HEK293 (cell line): ENCODE measurements around the gene LAMTOR1.
A peak's percentile ranks its signal among the peaks of the same experiment; 100 is the strongest.

Experiments used
- CTCF ChIA-PET: fragments of 350-600 bp; formaldehyde crosslinking; extraction: SDS; loops from one replicate; lab custom pipeline; 2021; ENCODE audit warnings: antibody characterized with exemption; lab: Yijun Ruan, JAX
- POLR2A ChIA-PET: fragments of 300-600 bp; formaldehyde crosslinking; extraction: SDS; loops from one replicate; lab custom pipeline; 2020; ENCODE audit warnings: antibody characterized with exemption, inconsistent platforms; lab: Yijun Ruan, JAX
- H3K27ac ChIP-seq: fragments of 200-500 bp; sonication (Bioruptor generic); 2 replicates; pipeline ENCODE4 v1.5.1; 2014; ENCODE audit warnings: low read depth, low read length, control low read depth, inconsistent platforms; ENCODE audit errors: extremely low read depth
- H3K36me3 ChIP-seq, 2 experiments: fragments of 200-500 bp in 1 of 2; sonication (Bioruptor generic) in 1 of 2; 1 replicate in 1 of 2; 2 replicates in 1 of 2; pipeline ENCODE4 v1.5.1; 2014 to 2017; ENCODE audit warnings: inconsistent platforms in 2 of 2, low read length in 2 of 2; ENCODE audit not compliant: control insufficient read depth in 2 of 2, insufficient read depth in 1 of 2
- H3K4me1 ChIP-seq: fragments of 200-500 bp; sonication (Bioruptor generic); 2 replicates; pipeline ENCODE4 v1.5.1; 2014; ENCODE audit warnings: mild to moderate bottlenecking, low read length, inconsistent platforms; ENCODE audit not compliant: control insufficient read depth, insufficient read depth
- H3K4me3 ChIP-seq: 2 replicates; pipeline ENCODE4 v1.5.1; 2011; ENCODE audit warnings: low read depth, mild to moderate bottlenecking, control low read depth, low read length, moderate library complexity
- H3K9me3 ChIP-seq: fragments of 200-500 bp; sonication (Bioruptor generic); 2 replicates; pipeline ENCODE4 v1.5.1; 2014; ENCODE audit warnings: low read depth, low read length, inconsistent platforms; ENCODE audit not compliant: control insufficient read depth, insufficient read depth
- AEBP2 ChIP-seq: fragments of 450-650 bp; formaldehyde crosslinking; IDR thresholded peaks from 2 replicates; pipeline ENCODE4 v1.5.1; 2016; ENCODE audit warnings: missing biosample characterization, missing genetic modification characterization, borderline replicate concordance
- EGR2 ChIP-seq: fragments of 450-650 bp; formaldehyde crosslinking; IDR thresholded peaks from 2 replicates; pipeline ENCODE4 v1.5.1; 2016; ENCODE audit warnings: low read depth, missing biosample characterization, missing genetic modification characterization
- HOXD13 ChIP-seq: sonication (generic); formaldehyde crosslinking; IDR thresholded peaks from 2 replicates; pipeline ENCODE4 v1.8.0; 2022; ENCODE audit warnings: missing genetic modification reagents, borderline replicate concordance
- KLF10 ChIP-seq: fragments of 450-650 bp; IDR thresholded peaks from 2 replicates; pipeline ENCODE4 v1.5.1; 2018; ENCODE audit warnings: missing biosample characterization, mild to moderate bottlenecking, missing genetic modification characterization
- PRDM6 ChIP-seq: fragments of 450-650 bp; formaldehyde crosslinking; IDR thresholded peaks from 2 replicates; pipeline ENCODE4 v1.5.1; 2017; ENCODE audit warnings: missing biosample characterization, missing genetic modification characterization
- RBAK ChIP-seq: fragments of 450-650 bp; formaldehyde crosslinking; IDR thresholded peaks from 2 replicates; pipeline ENCODE4 v1.5.1; 2016; ENCODE audit warnings: missing biosample characterization, missing genetic modification characterization
- SCRT1 ChIP-seq: fragments of 450-650 bp; formaldehyde crosslinking; IDR thresholded peaks from 2 replicates; pipeline ENCODE4 v1.5.1; 2016; ENCODE audit warnings: missing biosample characterization, missing genetic modification characterization, borderline replicate concordance
- TRIM28 ChIP-seq: IDR thresholded peaks from 2 replicates; pipeline ENCODE4 v1.6.1; 2011; ENCODE audit warnings: low read length, control low read depth, borderline replicate concordance
- YY2 ChIP-seq: fragments of 450-650 bp; formaldehyde crosslinking; IDR thresholded peaks from 2 replicates; pipeline ENCODE4 v1.5.1; 2016; ENCODE audit warnings: missing biosample characterization, missing genetic modification characterization
- ZBTB17 ChIP-seq: fragments of 450-650 bp; formaldehyde crosslinking; IDR thresholded peaks from 2 replicates; pipeline ENCODE4 v1.5.1; 2016; ENCODE audit warnings: missing biosample characterization, missing genetic modification characterization
- ZFHX2 ChIP-seq: fragments of 450-650 bp; formaldehyde crosslinking; conservative IDR thresholded peaks from 2 replicates; pipeline ENCODE4 v1.5.1; 2016; ENCODE audit warnings: missing biosample characterization, missing genetic modification characterization
- ZNF121 ChIP-seq: fragments of 450-650 bp; formaldehyde crosslinking; IDR thresholded peaks from 2 replicates; pipeline ENCODE4 v1.5.1; 2016; ENCODE audit warnings: missing biosample characterization, missing genetic modification characterization
- ZNF394 ChIP-seq: fragments of 450-650 bp; formaldehyde crosslinking; IDR thresholded peaks from 2 replicates; pipeline ENCODE4 v1.5.1; 2016; ENCODE audit warnings: missing biosample characterization, missing genetic modification characterization, mild to moderate bottlenecking, moderate library complexity, borderline replicate concordance
- ZNF510 ChIP-seq: fragments of 450-650 bp; formaldehyde crosslinking; IDR thresholded peaks from 2 replicates; pipeline ENCODE4 v1.5.1; 2018; ENCODE audit warnings: mild to moderate bottlenecking, missing genetic modification characterization, missing biosample characterization; ENCODE audit not compliant: insufficient replicate concordance
- ZNF530 ChIP-seq: fragments of 450-650 bp; formaldehyde crosslinking; IDR thresholded peaks from 2 replicates; pipeline ENCODE4 v1.5.1; 2016; ENCODE audit warnings: low read depth, missing biosample characterization, missing genetic modification characterization
- ZNF544 ChIP-seq: fragments of 450-650 bp; formaldehyde crosslinking; IDR thresholded peaks from 2 replicates; pipeline ENCODE4 v1.5.0; 2017; ENCODE audit warnings: missing biosample characterization, missing genetic modification characterization
- ZNF558 ChIP-seq: fragments of 450-650 bp; formaldehyde crosslinking; IDR thresholded peaks from 2 replicates; pipeline ENCODE4 v1.5.1; 2016; ENCODE audit warnings: missing biosample characterization, missing genetic modification characterization
- ZNF645 ChIP-seq: fragments of 450-650 bp; formaldehyde crosslinking; IDR thresholded peaks from 2 replicates; pipeline ENCODE4; 2016; ENCODE audit warnings: missing biosample characterization, missing genetic modification characterization
- ZNF658 ChIP-seq: fragments of 450-650 bp; formaldehyde crosslinking; IDR thresholded peaks from 2 replicates; pipeline ENCODE4; 2016; ENCODE audit warnings: missing biosample characterization, missing genetic modification characterization
- ZNF701 ChIP-seq: fragments of 450-650 bp; formaldehyde crosslinking; IDR thresholded peaks from 2 replicates; pipeline ENCODE4 v1.5.1; 2016; ENCODE audit warnings: missing biosample characterization, missing genetic modification characterization
- ZNF791 ChIP-seq: fragments of 450-650 bp; formaldehyde crosslinking; IDR thresholded peaks from 2 replicates; pipeline ENCODE4 v1.5.1; 2016; ENCODE audit warnings: missing biosample characterization, missing genetic modification characterization
- ZSCAN18 ChIP-seq: fragments of 450-650 bp; formaldehyde crosslinking; IDR thresholded peaks from 2 replicates; pipeline ENCODE4 v1.5.1; 2016; ENCODE audit warnings: missing biosample characterization, missing genetic modification characterization

LAMTOR1 gene

DNA sequence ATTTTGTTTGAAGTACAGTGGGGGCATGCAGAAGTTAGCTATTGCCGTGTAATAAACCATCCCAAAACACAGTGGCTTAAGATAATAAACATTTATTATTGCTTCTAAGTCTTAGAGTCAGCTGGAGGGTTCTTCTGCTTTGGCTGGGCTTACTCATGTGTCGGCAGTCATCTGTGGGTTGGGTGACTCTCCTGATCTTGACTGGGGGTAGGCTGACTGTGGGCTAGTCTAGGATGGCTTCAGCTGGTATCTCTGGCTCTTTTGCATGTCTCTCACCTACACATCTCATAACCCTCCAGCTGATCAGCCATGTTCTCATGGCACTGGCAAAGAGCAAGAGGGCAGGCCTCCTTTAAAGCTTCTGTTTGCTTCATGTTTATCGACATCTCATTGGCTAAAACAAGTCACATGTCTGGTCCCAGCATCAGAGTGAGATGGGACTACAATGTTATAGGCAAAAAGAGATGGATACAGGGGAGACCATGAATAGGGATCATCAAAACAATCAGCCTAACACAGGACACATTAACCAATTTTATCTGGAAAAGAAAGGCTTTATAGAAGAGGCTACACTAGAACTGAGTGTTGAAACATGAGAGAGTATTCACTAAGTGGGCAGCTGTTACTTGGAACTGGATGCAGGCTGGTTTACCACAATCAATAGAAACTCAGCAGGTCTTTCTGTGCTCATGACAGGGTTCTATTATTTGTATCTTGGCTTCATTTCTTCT is 17.3 kb downstream of the LAMTOR1 start:
- ChIA-PET CTCF (interaction anchor here (0.6 to 4.7 kb wide), 4 partner anchors 59 to 107 kb away, joined by 3 to 60 read pairs (median 4); no protein-coding TSS in a partner anchor), POLR2A (interaction anchor here (0.7 to 1.1 kb wide), 3 partner anchors 15 to 90 kb away, joined by 3 to 4 read pairs (median 3); partner anchors contain the start of gene ANAPC15)
- Histone ChIP-seq H3K4me3 (no peak overlapping the region), H3K9me3 (no peaks in the 10 kb centered on the region), H3K27ac (no peak overlapping the region), H3K4me1 (no peaks in the 10 kb centered on the region), H3K36me3 (peaks cover 0 to 32% of the 10 kb centered on the region in 2 experiments; a peak in 1 of 3 replicates)
- TF ChIP-seq ZNF121 (tag by site-specific recombination) = no peak
- TF ChIP-seq EGR2 (tag by site-specific recombination) = 0 out of 2 replicates have a peak, but pooled peaks have one; percentile 28
- TF ChIP-seq PRDM6 = no peak
- TF ChIP-seq AEBP2 (tag by site-specific recombination) = no peak
- TF ChIP-seq ZNF658 (tag by site-specific recombination) = no peak
- TF ChIP-seq ZFHX2 = 0 out of 2 replicates have a peak, but pooled peaks have one; percentile 21

GRCh38 chr11:72084965-72085364 is 18.1 kb downstream of the LAMTOR1 start:
- Histone ChIP-seq H3K9me3 (no peaks in the 10 kb centered on the region), H3K36me3 (peaks cover 0 to 24% of the 10 kb centered on the region in 2 experiments; a peak in 1 of 3 replicates), H3K27ac (no peak overlapping the region), H3K4me1 (no peaks in the 10 kb centered on the region), H3K4me3 (no peak overlapping the region)
- ChIA-PET POLR2A (interaction anchor here (0.6 to 1.1 kb wide), 3 partner anchors 16 to 89 kb away, joined by 3 to 4 read pairs (median 3); no protein-coding TSS in a partner anchor), CTCF (interaction anchor here (0.6 to 4.7 kb wide), 4 partner anchors 17 to 352 kb away, joined by 3 to 60 read pairs (median 3); no protein-coding TSS in a partner anchor)
- TF ChIP-seq ZNF658 (tag by site-specific recombination) (no peak), SCRT1 (tag by site-specific recombination) (no peak), AEBP2 (tag by site-specific recombination) (no peak), ZNF530 (tag by site-specific recombination) (no peak), KLF10 (tag by site-specific recombination) (no peak), ZNF558 (tag by site-specific recombination) (no peak), ZNF544 (no peak), ZBTB17 (no peak), ZNF645 (tag by site-specific recombination) (no peak), RBAK (no peak), ZNF791 (tag by site-specific recombination) (no peak), ZNF394 (tag by site-specific recombination) (no peak), ZNF510 (tag by site-specific recombination) (no peak), HOXD13 (CRISPR knock-in tag) (no peak), ZNF701 (tag by site-specific recombination) (no peak), TRIM28 (no peak), YY2 (tag by site-specific recombination) (no peak), ZSCAN18 (tag by site-specific recombination) (no peak)
